Thyroid gland (tissue), 4 donors: ENCODE measurements around the gene PKNOX2.

Experiments
- CTCF ChIP-seq, 6 experiments: fragments of 200-600 bp in 3 of 6; fragments of 450-650 bp in 3 of 6; sonication (generic) in 3 of 6; IDR thresholded peaks; one replicate each; pipeline ENCODE4 v1.5.1; 2016 to 2019; ENCODE audit warnings: antibody characterized with exemption in 6 of 6, mild to moderate bottlenecking in 2 of 6, inconsistent platforms in 1 of 6, moderate library complexity in 1 of 6
- POLR2A ChIP-seq, 2 donors: fragments of 450-650 bp; IDR thresholded peaks; one replicate each; pipeline ENCODE4 v1.6.1; 2017; ENCODE audit warnings: antibody characterized with exemption in 2 of 2, mild to moderate bottlenecking in 2 of 2, moderate library complexity in 1 of 2

DNA sequence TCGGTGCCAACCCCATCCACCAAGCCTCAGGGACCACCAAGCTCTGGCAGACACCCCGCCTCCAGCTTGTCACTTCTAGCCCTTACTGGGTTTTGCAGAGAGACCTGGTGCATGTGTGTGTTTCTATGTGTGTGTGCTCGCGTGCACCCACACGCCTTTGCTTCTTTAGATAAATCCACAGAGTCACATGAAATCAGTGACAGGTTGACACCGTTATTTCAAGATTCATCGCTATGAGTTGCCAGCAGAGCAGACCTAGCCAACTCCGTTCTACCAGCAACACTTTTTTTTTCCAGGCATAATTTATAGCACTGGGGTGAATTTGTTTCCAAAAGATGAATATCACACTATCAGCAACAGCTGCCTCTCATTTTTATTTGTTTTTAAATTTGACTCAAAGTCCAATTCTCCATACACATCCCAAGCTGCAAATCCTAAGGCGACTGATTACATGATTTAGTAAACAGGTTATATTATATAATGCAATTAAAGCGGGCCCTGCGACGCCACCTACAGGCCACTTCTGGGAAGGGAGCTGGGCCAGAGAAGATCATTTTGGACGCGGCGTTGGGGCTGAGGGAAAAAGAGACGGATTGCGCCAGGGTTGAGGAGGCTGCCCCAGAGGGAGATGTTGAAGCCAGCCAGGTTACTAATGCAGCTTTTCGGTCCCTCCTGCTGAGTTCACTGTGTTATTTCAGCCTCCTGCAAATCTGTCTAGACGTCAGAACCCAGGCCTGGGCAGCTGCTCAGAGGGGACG, 181.0 kb downstream of the PKNOX2 start:
- TF ChIP-seq CTCF (IDR thresholded peaks at IDR 0.05) (peak; percentile 61 to 90 (median 86)), POLR2A (IDR thresholded peaks at IDR 0.05) (no peak)
